ENCODE results near the gene SLC38A8. TPM values are rescaled to one million over a fixed set of nuclear protein-coding genes. Genes with fewer than 3 reads are reported as not detected.

SLC38A8 gene
- polyA plus RNA-seq, 5 donors = not detected

- no peak for DNase-seq
Measured at GRCh38 chr16:84068783-84069462, 26.3 kb upstream of the SLC38A8 start.

DNA sequence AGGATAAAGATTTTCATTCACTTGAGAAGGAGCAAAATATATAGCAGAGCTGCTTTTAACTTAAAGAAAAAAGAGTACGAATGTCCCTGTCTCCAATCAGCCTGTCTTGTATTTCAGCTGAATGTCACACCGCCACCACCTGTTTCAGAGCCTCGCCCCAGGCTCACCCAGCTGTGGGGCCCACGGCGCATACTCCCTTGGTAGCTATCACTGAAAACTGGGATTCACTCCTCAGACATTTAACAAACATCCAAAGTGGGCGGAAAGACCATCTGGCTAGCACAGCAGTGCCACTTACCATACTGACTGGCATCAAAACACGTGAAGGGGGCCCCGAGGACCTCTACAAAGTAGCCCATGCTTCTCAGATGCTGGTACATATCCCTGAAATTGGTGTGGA, 25.4 kb upstream of the SLC38A8 start:
- no peak for DNase-seq

DNA sequence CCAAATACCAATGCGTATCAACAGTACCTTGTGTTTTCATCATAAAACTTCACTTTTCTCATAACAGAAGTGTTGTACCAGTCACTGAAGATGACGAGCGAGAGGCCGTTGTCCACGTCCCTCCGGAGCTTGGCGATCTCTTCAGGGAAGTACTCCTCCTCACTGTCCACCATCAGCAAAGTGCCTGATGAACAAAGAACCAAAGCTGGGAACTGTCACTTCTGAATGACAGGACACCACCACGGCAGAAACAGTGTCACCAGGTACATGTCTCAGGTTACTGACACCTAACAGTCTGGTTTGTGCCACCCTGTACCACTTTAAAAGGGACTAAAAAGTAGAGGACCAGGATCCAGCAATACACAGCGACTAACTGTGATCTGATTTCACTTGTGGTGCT, 25.0 kb upstream of the SLC38A8 start:
- no peak for DNase-seq

- peak in 1 of 2 donors; percentile 23 for DNase-seq
Measured at GRCh38 chr16:84065536-84066132, 23.0 kb upstream of the SLC38A8 start.

DNA sequence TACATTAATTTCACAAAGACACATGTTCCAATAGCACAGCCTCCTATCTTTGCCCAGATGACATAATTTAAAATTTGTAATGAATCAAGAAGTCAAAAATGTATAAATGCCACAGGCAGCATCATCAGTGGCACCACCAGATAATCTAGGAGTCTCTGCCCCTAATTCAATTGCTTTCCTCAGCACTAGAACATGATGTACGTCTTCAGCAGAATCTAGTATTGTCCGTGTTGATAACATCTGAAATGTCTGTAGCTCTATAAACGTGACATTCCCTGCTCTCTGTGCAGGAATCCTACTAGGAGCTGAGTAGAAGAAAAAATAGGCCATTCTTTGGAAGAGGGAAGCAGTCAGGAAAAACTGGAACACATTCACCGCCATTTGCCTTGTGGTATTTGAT, 21.4 kb upstream of the SLC38A8 start:
- no peak for DNase-seq

- DNase-seq = peak in 1 of 2 donors; percentile 52
Measured at GRCh38 chr16:84062734-84063640, 20.4 kb upstream of the SLC38A8 start.

DNA sequence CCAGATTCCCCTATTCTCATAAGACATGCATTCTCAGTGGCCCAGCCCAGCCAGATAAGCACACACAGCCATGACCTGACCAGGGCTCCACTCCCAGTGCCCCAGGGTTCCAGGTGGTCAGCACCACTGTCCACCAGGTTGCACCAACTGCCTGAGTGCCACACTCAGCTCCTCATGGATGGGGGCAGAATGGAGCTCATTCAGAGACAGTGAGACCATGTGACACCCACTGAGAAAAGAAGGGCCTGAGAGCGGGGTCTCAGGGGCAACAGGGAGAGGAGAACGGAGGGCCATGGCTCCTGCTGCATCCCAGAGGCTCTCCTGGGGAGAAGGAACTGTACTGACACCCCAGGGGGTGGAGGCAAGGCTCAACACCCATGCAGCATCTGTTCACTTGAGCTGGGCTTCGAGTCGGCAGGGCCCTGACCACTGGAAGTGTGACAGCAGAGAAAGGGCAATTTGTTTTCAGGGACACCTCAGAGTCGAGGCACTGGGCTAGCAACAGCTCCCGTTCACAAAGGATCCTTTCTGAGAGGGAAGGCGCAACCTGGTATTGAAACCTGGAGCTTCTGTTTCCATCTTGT, 18.7 kb upstream of the SLC38A8 start:
- DNase-seq = no peak

- DNase-seq = no peak
Measured at GRCh38 chr16:84059946-84060901, 17.6 kb upstream of the SLC38A8 start.

GRCh38 chr16:84059111-84059510, 16.5 kb upstream of the SLC38A8 start:
- no peak for DNase-seq

DNA sequence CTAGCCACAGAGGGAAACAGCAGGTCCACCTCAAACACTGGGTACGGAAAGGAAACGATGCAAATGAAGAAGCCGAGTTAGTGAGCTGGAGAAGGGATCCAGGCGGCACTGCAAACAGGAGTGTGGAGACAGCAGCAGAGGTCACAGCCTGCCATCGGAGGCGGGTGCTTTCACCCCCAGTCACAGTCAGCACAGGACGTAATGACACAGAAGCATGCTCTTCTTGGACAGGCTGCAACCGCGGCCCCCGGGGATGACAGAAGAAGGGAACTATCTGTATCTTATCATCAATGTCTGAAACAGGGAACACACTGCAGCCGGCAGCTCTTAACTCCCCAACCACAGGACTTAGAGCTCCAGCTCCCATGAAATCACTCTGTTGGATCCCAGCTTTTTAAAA, 16.1 kb upstream of the SLC38A8 start:
- no peak for DNase-seq

GRCh38 chr16:84058211-84058610, 15.6 kb upstream of the SLC38A8 start:
- no peak for DNase-seq

DNA sequence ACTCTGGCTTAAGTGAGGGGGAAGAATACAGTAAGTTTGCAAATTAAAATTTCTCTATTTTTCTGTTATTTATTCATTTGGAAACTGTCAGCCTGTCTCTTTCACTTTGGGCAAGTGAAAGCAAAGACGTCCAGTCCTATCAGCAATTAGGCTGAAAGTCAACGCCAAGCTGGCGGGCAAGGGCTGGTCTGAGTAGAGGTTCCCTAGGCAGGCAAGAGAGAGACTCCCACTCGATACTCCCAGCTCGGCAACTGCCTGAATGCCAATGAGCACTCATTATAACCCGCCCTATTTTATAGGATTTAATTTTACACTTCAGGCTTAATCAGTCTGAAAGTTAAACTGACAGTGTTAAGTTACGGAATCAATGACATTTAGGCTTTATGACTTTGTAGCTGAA, 14.3 kb upstream of the SLC38A8 start:
- DNase-seq = no peak

- no peak for DNase-seq
Measured at GRCh38 chr16:84055801-84056634, 13.4 kb upstream of the SLC38A8 start.

- no peak for DNase-seq
Measured at GRCh38 chr16:84055366-84055765, 12.8 kb upstream of the SLC38A8 start.

DNA sequence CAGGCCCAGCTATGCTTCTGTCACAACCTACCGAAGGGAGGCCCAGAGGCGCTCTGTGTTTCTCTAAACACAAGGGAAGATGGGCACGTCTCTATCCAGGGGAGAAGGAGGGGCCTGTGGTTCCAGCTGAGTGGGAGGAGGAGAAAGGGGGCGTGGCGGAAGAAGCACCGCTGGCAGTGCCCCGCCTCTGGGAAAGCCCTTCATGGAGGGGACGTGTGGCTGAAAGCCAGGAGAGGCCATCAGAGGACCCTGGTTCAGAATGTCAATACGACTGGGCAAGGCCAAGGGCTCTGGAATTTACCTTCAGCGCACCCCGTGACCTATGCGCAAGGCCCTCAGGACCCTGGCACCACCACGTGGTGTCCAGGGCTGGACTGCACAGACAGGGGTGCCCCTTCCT, 12.3 kb upstream of the SLC38A8 start:
- no peak for DNase-seq

GRCh38 chr16:84054271-84054670, 11.7 kb upstream of the SLC38A8 start:
- no peak for DNase-seq

DNA sequence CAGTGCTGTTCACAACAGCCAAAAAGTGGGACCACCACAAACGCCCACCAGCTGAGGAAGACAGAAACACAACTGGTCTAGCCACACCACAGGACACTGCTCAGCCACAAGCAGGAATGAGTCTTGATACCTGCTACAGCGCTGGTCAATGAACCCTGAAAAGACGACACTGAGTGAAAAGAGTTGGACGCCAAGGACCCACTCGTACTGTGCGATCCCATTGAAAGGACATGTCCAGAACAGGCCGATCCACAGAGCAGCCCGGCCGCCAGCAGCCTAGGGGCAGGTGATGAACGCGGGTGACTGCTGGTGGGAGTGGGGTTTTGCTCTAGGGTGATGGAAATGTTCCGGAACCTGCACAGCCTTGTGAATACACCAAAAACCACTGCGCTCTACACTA, 10.6 kb upstream of the SLC38A8 start:
- DNase-seq = no peak

- no peak for DNase-seq
Measured at GRCh38 chr16:84052071-84052622, 9.6 kb upstream of the SLC38A8 start.

- DNase-seq = no peak
Measured at GRCh38 chr16:84050316-84050715, 7.7 kb upstream of the SLC38A8 start.
